ENCODE results near the gene CERS6. TPM values are rescaled to one million over a fixed set of nuclear protein-coding genes. Genes with fewer than 3 reads are reported as not detected.

Gene CERS6
- total RNA-seq, 2 experiments from 2014 or later = 8.9 to 9.2 TPM

GRCh38 chr2:168734199-168734760 is 278.2 kb downstream of the CERS6 start:
- ChIA-PET CTCF (interaction anchor here (1.6 kb wide), 1 partner anchor 388 kb away, joined by 5 read pairs; no protein-coding TSS in a partner anchor), POLR2A (no interaction called here)
- intact Hi-C loops (cut with micrococcal nuclease) = no loop called here
- no peak for DNase-seq
- Mint-ChIP-seq H3K9me3 (no peaks in the 10 kb centered on the region), H3K27ac (no peak overlapping the region), H3K4me1 (ENCODE audit: low read depth) (peaks cover 3% of the 10 kb centered on the region), H3K27me3 (no peaks in the 10 kb centered on the region), H3K4me3 (no peak overlapping the region), H3K36me3 (no peaks in the 10 kb centered on the region)

GRCh38 chr2:168736649-168737445 is 280.8 kb downstream of the CERS6 start:
- no peak overlapping the region for H3K27ac Mint-ChIP-seq
- H3K27me3 Mint-ChIP-seq = no peaks in the 10 kb centered on the region
- no peak overlapping the region for H3K4me3 Mint-ChIP-seq
- H3K4me1 Mint-ChIP-seq (ENCODE audit: low read depth) = peaks cover 3% of the 10 kb centered on the region
- no peak for DNase-seq
- no peaks in the 10 kb centered on the region for H3K9me3 Mint-ChIP-seq
- H3K36me3 Mint-ChIP-seq = no peaks in the 10 kb centered on the region
- CTCF ChIA-PET = no interaction called here
- POLR2A ChIA-PET = no interaction called here
- intact Hi-C loops (cut with micrococcal nuclease) = no loop called here

- no peaks in the 10 kb centered on the region for H3K27me3 Mint-ChIP-seq
- H3K4me1 Mint-ChIP-seq (ENCODE audit: low read depth) = peaks cover 3% of the 10 kb centered on the region
- H3K36me3 Mint-ChIP-seq = no peaks in the 10 kb centered on the region
- H3K27ac Mint-ChIP-seq = no peak overlapping the region
- intact Hi-C loops (cut with micrococcal nuclease) = no loop called here
- H3K4me3 Mint-ChIP-seq = no peak overlapping the region
- ChIA-PET CTCF (interaction anchor here (1.0 kb wide), 1 partner anchor 391 kb away, joined by 3 read pairs; no protein-coding TSS in a partner anchor), POLR2A (no interaction called here)
- no peak for DNase-seq
- H3K9me3 Mint-ChIP-seq = no peaks in the 10 kb centered on the region
Measured at GRCh38 chr2:168738062-168738461, 282.0 kb downstream of the CERS6 start.

GRCh38 chr2:168740360-168740759 is 284.3 kb downstream of the CERS6 start:
- Mint-ChIP-seq H3K27me3 (no peaks in the 10 kb centered on the region), H3K9me3 (no peaks in the 10 kb centered on the region), H3K4me1 (ENCODE audit: low read depth) (peaks cover 9% of the 10 kb centered on the region), H3K36me3 (no peaks in the 10 kb centered on the region), H3K4me3 (no peak overlapping the region), H3K27ac (no peak overlapping the region)
- ChIA-PET CTCF (no interaction called here), POLR2A (interaction anchor here (1.4 kb wide), 1 partner anchor 10 kb away, joined by 3 read pairs; no protein-coding TSS in a partner anchor)
- no peak for DNase-seq
- intact Hi-C loops (cut with micrococcal nuclease) = no loop called here

GRCh38 chr2:168740788-168741187 is 284.7 kb downstream of the CERS6 start:
- ChIA-PET CTCF (no interaction called here), POLR2A (interaction anchor here (1.4 kb wide), 1 partner anchor 10 kb away, joined by 3 read pairs; no protein-coding TSS in a partner anchor)
- Mint-ChIP-seq H3K4me3 (no peak overlapping the region), H3K4me1 (ENCODE audit: low read depth) (peaks cover 9% of the 10 kb centered on the region), H3K27ac (no peak overlapping the region), H3K27me3 (no peaks in the 10 kb centered on the region), H3K9me3 (no peaks in the 10 kb centered on the region), H3K36me3 (no peaks in the 10 kb centered on the region)
- DNase-seq = no peak
- intact Hi-C loops (cut with micrococcal nuclease) = no loop called here

GRCh38 chr2:168742258-168742932 is 286.3 kb downstream of the CERS6 start:
- H3K27me3 Mint-ChIP-seq = no peaks in the 10 kb centered on the region
- POLR2A ChIA-PET = no interaction called here
- CTCF ChIA-PET = no interaction called here
- no peak overlapping the region for H3K4me3 Mint-ChIP-seq
- H3K4me1 Mint-ChIP-seq (ENCODE audit: low read depth) = peaks cover 9% of the 10 kb centered on the region
- H3K27ac Mint-ChIP-seq = no peak overlapping the region
- H3K9me3 Mint-ChIP-seq = no peaks in the 10 kb centered on the region
- intact Hi-C loops (cut with micrococcal nuclease) = no loop called here
- H3K36me3 Mint-ChIP-seq = no peaks in the 10 kb centered on the region
- DNase-seq = no peak

- CTCF ChIA-PET = interaction anchor here (0.8 kb wide), 1 partner anchor 383 kb away, joined by 3 read pairs; no protein-coding TSS in a partner anchor
- H3K36me3 Mint-ChIP-seq = no peaks in the 10 kb centered on the region
- H3K27ac Mint-ChIP-seq = no peak overlapping the region
- POLR2A ChIA-PET = no interaction called here
- H3K9me3 Mint-ChIP-seq = no peaks in the 10 kb centered on the region
- H3K4me1 Mint-ChIP-seq (ENCODE audit: low read depth) = peaks cover 17% of the 10 kb centered on the region
- H3K4me3 Mint-ChIP-seq = no peak overlapping the region
- DNase-seq = no peak
- intact Hi-C loops (cut with micrococcal nuclease) = loop anchor here (2.0 kb wide), 1 partner anchor 52 kb away; no protein-coding TSS in a partner anchor
- no peaks in the 10 kb centered on the region for H3K27me3 Mint-ChIP-seq
Measured at GRCh38 chr2:168744844-168745243, 288.8 kb downstream of the CERS6 start.

GRCh38 chr2:168748461-168748860 is 292.4 kb downstream of the CERS6 start:
- DNase-seq = no peak
- ChIA-PET CTCF (no interaction called here), POLR2A (no interaction called here)
- H3K27me3 Mint-ChIP-seq = no peaks in the 10 kb centered on the region
- H3K9me3 Mint-ChIP-seq = no peaks in the 10 kb centered on the region
- intact Hi-C loops (cut with micrococcal nuclease) = no loop called here
- H3K4me3 Mint-ChIP-seq = no peak overlapping the region
- H3K27ac Mint-ChIP-seq = no peak overlapping the region
- peaks cover 48% of the 10 kb centered on the region for H3K4me1 Mint-ChIP-seq (ENCODE audit: low read depth)
- H3K36me3 Mint-ChIP-seq = no peaks in the 10 kb centered on the region

- Mint-ChIP-seq H3K27me3 (no peaks in the 10 kb centered on the region), H3K27ac (no peak overlapping the region), H3K4me3 (no peak overlapping the region), H3K4me1 (ENCODE audit: low read depth) (peaks cover 54% of the 10 kb centered on the region), H3K36me3 (no peaks in the 10 kb centered on the region), H3K9me3 (no peaks in the 10 kb centered on the region)
- ChIA-PET CTCF (no interaction called here), POLR2A (no interaction called here)
- DNase-seq = no peak
- intact Hi-C loops (cut with micrococcal nuclease) = no loop called here
Measured at GRCh38 chr2:168749297-168749696, 293.2 kb downstream of the CERS6 start.

GRCh38 chr2:168751104-168751740 is 295.1 kb downstream of the CERS6 start:
- Mint-ChIP-seq H3K27ac (peak overlapping the region; percentile 3), H3K9me3 (no peaks in the 10 kb centered on the region), H3K4me3 (no peak overlapping the region), H3K4me1 (ENCODE audit: low read depth) (peaks cover 62% of the 10 kb centered on the region), H3K36me3 (peaks cover 4% of the 10 kb centered on the region), H3K27me3 (no peaks in the 10 kb centered on the region)
- intact Hi-C loops (cut with micrococcal nuclease) = loop anchor here (1.0 to 10.0 kb wide), 4 partner anchors 33 to 616 kb away; partner anchors contain the start of gene STK39
- DNase-seq = peak; percentile 49
- CTCF ChIA-PET = no interaction called here
- POLR2A ChIA-PET = interaction anchor here (1.0 kb wide), 1 partner anchor 10 kb away, joined by 3 read pairs; no protein-coding TSS in a partner anchor

GRCh38 chr2:168752361-168752760 is 296.3 kb downstream of the CERS6 start:
- CTCF ChIA-PET = no interaction called here
- POLR2A ChIA-PET = no interaction called here
- peaks cover 74% of the 10 kb centered on the region for H3K4me1 Mint-ChIP-seq (ENCODE audit: low read depth)
- intact Hi-C loops (cut with micrococcal nuclease) = loop anchor here (10.0 kb wide), 2 partner anchors 508 to 618 kb away; partner anchors contain the start of gene STK39
- no peaks in the 10 kb centered on the region for H3K9me3 Mint-ChIP-seq
- peaks cover 4% of the 10 kb centered on the region for H3K36me3 Mint-ChIP-seq
- no peaks in the 10 kb centered on the region for H3K27me3 Mint-ChIP-seq
- no peak overlapping the region for H3K27ac Mint-ChIP-seq
- no peak overlapping the region for H3K4me3 Mint-ChIP-seq
- no peak for DNase-seq
